DOHH2 (cell line): ENCODE measurements around the gene RIN1.

Experiments used
- H3F3A ChIP-seq: fragments of 200-600 bp; sonication (generic), shearing (Covaris generic); 2 replicates; pipeline ENCODE4 v1.6.0; 2016; ENCODE audit warnings: antibody characterized with exemption, mild to moderate bottlenecking; ENCODE audit not compliant: control insufficient read depth, insufficient read depth
- H3K27ac ChIP-seq: fragments of 200-600 bp; sonication (generic); 2 replicates; pipeline ENCODE4 v1.5.1; 2014; ENCODE audit warnings: low read depth, mild to moderate bottlenecking, low read length, moderate library complexity
- H3K27me3 ChIP-seq: fragments of 200-600 bp; sonication (generic); 2 replicates; pipeline ENCODE4 v1.6.1; 2014; ENCODE audit warnings: mild to moderate bottlenecking, low read length, mixed read lengths; ENCODE audit not compliant: control insufficient read depth
- H3K36me3 ChIP-seq: fragments of 200-600 bp; sonication (generic); 2 replicates; pipeline ENCODE4 v1.6.1; 2014; ENCODE audit warnings: mild to moderate bottlenecking, low read length, moderate library complexity, mixed read lengths; ENCODE audit not compliant: control insufficient read depth
- H3K4me1 ChIP-seq: fragments of 200-600 bp; sonication (generic); 2 replicates; pipeline ENCODE4 v1.6.1; 2014; ENCODE audit warnings: mild to moderate bottlenecking, low read length, mixed read lengths; ENCODE audit not compliant: control insufficient read depth
- H3K4me2 ChIP-seq: fragments of 200-600 bp; sonication (generic); 2 replicates; pipeline ENCODE4 v1.6.0; 2014; ENCODE audit warnings: mild to moderate bottlenecking, low read length, moderate library complexity
- H3K4me3 ChIP-seq: fragments of 200-600 bp; sonication (generic); 2 replicates; pipeline ENCODE4 v1.5.1; 2014; ENCODE audit warnings: mild to moderate bottlenecking, low read length, mixed read lengths
- H3K79me2 ChIP-seq: fragments of 200-600 bp; sonication (generic); 2 replicates; pipeline ENCODE4 v1.6.1; 2014; ENCODE audit warnings: mild to moderate bottlenecking, low read length, mixed read lengths; ENCODE audit not compliant: control insufficient read depth
- H3K9me2 ChIP-seq: fragments of 200-600 bp; sonication (generic); replicated peaks from 2 replicates; pipeline ENCODE4 v1.6.1; 2014; ENCODE audit warnings: mild to moderate bottlenecking, low read length, mixed read lengths; ENCODE audit not compliant: control insufficient read depth
- H3K9me3 ChIP-seq: fragments of 200-600 bp; sonication (generic); 2 replicates; pipeline ENCODE4 v1.6.1; 2014; ENCODE audit warnings: antibody characterized with exemption, low read length, mixed read lengths; ENCODE audit not compliant: control insufficient read depth, insufficient read depth
- H4K20me1 ChIP-seq: fragments of 200-600 bp; sonication (generic); 2 replicates; pipeline ENCODE4 v1.6.0; 2014; ENCODE audit warnings: low read depth, mild to moderate bottlenecking, antibody characterized with exemption, low read length, moderate library complexity; ENCODE audit not compliant: control insufficient read depth, insufficient read depth
- CTCF ChIP-seq: fragments of 200-600 bp; sonication (generic); IDR thresholded peaks from one replicate; pipeline ENCODE4 v1.5.1; 2014; ENCODE audit warnings: antibody characterized with exemption, mild to moderate bottlenecking, low read depth, low read length; ENCODE audit not compliant: poor library complexity, severe bottlenecking
- EZH2phosphoT487 ChIP-seq: fragments of 200-600 bp; sonication (generic); IDR thresholded peaks from 2 replicates; pipeline ENCODE4 v1.6.1; 2017; ENCODE audit warnings: borderline replicate concordance, mild to moderate bottlenecking, antibody characterized with exemption, low read length, moderate library complexity, mixed read lengths

Gene RIN1

GRCh38 chr11:66297610-66298009, 38.6 kb downstream of the RIN1 start:
- TF ChIP-seq CTCF (no peak), EZH2phosphoT487 (no peak)
- H3F3A ChIP-seq = no peaks in the 10 kb centered on the region
- no peaks in the 10 kb centered on the region for H3K79me2 ChIP-seq
- H3K4me1 ChIP-seq = no peaks in the 10 kb centered on the region
- H3K9me2 ChIP-seq = no peaks in the 10 kb centered on the region
- no peak overlapping the region for H3K4me3 ChIP-seq
- H3K27me3 ChIP-seq = peaks cover 7% of the 10 kb centered on the region
- no peaks in the 10 kb centered on the region for H3K9me3 ChIP-seq
- no peaks in the 10 kb centered on the region for H4K20me1 ChIP-seq
- no peak overlapping the region for H3K4me2 ChIP-seq
- H3K27ac ChIP-seq = no peak overlapping the region
- no peaks in the 10 kb centered on the region for H3K36me3 ChIP-seq

- Histone ChIP-seq H3K27me3 (peaks cover 16% of the 10 kb centered on the region), H3K79me2 (no peaks in the 10 kb centered on the region)
- TF ChIP-seq CTCF (no peak), EZH2phosphoT487 (no peak)
Measured at GRCh38 chr11:66294626-66295620, 41.3 kb downstream of the RIN1 start.

GRCh38 chr11:66293777-66294625, 42.2 kb downstream of the RIN1 start:
- no peaks in the 10 kb centered on the region for H3K36me3 ChIP-seq
- no peaks in the 10 kb centered on the region for H3K9me2 ChIP-seq
- H3K4me1 ChIP-seq = peaks cover 9% of the 10 kb centered on the region
- H3K9me3 ChIP-seq = no peaks in the 10 kb centered on the region
- no peaks in the 10 kb centered on the region for H4K20me1 ChIP-seq
- peaks cover 16% of the 10 kb centered on the region for H3K27me3 ChIP-seq
- no peaks in the 10 kb centered on the region for H3K79me2 ChIP-seq
- no peak for TF ChIP-seq CTCF
- TF ChIP-seq EZH2phosphoT487 = no peak
- H3F3A ChIP-seq = no peaks in the 10 kb centered on the region
- H3K4me3 ChIP-seq = no peak overlapping the region
- H3K27ac ChIP-seq = no peak overlapping the region
- no peak overlapping the region for H3K4me2 ChIP-seq

More at GRCh38 chr11:66294626-66295620, 41.3 kb downstream of the RIN1 start:
- H3F3A ChIP-seq = no peaks in the 10 kb centered on the region
- H3K9me3 ChIP-seq = no peaks in the 10 kb centered on the region
- no peak overlapping the region for H3K4me2 ChIP-seq
- no peak overlapping the region for H3K27ac ChIP-seq
- no peaks in the 10 kb centered on the region for H3K36me3 ChIP-seq
- H3K4me3 ChIP-seq = no peak overlapping the region
- no peaks in the 10 kb centered on the region for H4K20me1 ChIP-seq
- H3K4me1 ChIP-seq = peaks cover 5% of the 10 kb centered on the region
- no peaks in the 10 kb centered on the region for H3K9me2 ChIP-seq
